Neural progenitor cell (in vitro differentiated cells): ENCODE data around the gene COL4A2. TPM values are rescaled to one million over a fixed set of nuclear protein-coding genes. Genes with fewer than 3 reads are reported as not detected.

Experiments used
- DNase-seq: peaks from one replicate; pipeline ENCODE4 v3.0.0-alpha.2; 2016; ENCODE audit warnings: low spot score
- H2AFZ ChIP-seq: fragments of 200-600 bp; sonication (generic); replicated peaks from 2 replicates; pipeline ENCODE4 v1.6.1; 2016; ENCODE audit warnings: antibody characterized with exemption
- H3F3A ChIP-seq: fragments of 200-600 bp; sonication (generic); 2 replicates; pipeline ENCODE4 v1.6.1; 2016; ENCODE audit warnings: antibody characterized with exemption, low read depth
- H3K27ac ChIP-seq: fragments of 200-600 bp; sonication (generic); 2 replicates; pipeline ENCODE4 v1.5.1; 2016; ENCODE audit warnings: mild to moderate bottlenecking
- H3K27me3 ChIP-seq: fragments of 200-600 bp; sonication (generic); 2 replicates; pipeline ENCODE4 v1.6.1; 2016; ENCODE audit warnings: mild to moderate bottlenecking, moderate library complexity
- H3K36me3 ChIP-seq: fragments of 200-600 bp; sonication (generic); 2 replicates; pipeline ENCODE4 v1.5.1; 2016
- H3K4me1 ChIP-seq: fragments of 200-600 bp; sonication (generic); 2 replicates; pipeline ENCODE4 v1.6.1; 2016; ENCODE audit warnings: mixed run types
- H3K4me2 ChIP-seq: fragments of 200-600 bp; sonication (generic); 2 replicates; pipeline ENCODE4 v1.6.1; 2016
- H3K4me3 ChIP-seq: fragments of 200-600 bp; sonication (generic); 2 replicates; pipeline ENCODE4 v1.5.1; 2016
- H3K79me2 ChIP-seq: fragments of 200-600 bp; sonication (generic); 2 replicates; pipeline ENCODE4 v1.6.1; 2016; ENCODE audit warnings: low read depth
- H3K9ac ChIP-seq: fragments of 200-600 bp; sonication (generic); 2 replicates; pipeline ENCODE4 v1.6.1; 2016
- H3K9me3 ChIP-seq: fragments of 200-600 bp; sonication (generic); 2 replicates; pipeline ENCODE4 v1.5.1; 2016; ENCODE audit warnings: low read depth
- H4K20me1 ChIP-seq: fragments of 200-600 bp; sonication (generic); 2 replicates; pipeline ENCODE4 v1.6.1; 2016; ENCODE audit warnings: low read depth
- H3K27ac Mint-ChIP-seq: 3 replicates; pipeline ENCODE4 v1.8.0; 2021; ENCODE audit warnings: mixed read lengths
- H3K27me3 Mint-ChIP-seq: 2 replicates; pipeline ENCODE4 v1.8.0; 2022; ENCODE audit warnings: low read depth, mild to moderate bottlenecking, inconsistent platforms, moderate library complexity, mixed read lengths; ENCODE audit not compliant: insufficient read depth
- H3K36me3 Mint-ChIP-seq: 3 replicates; pipeline ENCODE4 v1.8.0; 2021; ENCODE audit warnings: mixed read lengths
- H3K4me1 Mint-ChIP-seq: 3 replicates; pipeline ENCODE4 v1.8.0; 2021; ENCODE audit warnings: mixed read lengths
- H3K4me3 Mint-ChIP-seq: 3 replicates; pipeline ENCODE4 v1.8.0; 2021; ENCODE audit warnings: mild to moderate bottlenecking, moderate library complexity, mixed read lengths
- H3K9me3 Mint-ChIP-seq: 3 replicates; pipeline ENCODE4 v1.8.0; 2020; ENCODE audit warnings: mixed read lengths
- CTCF ChIP-seq: fragments of 200-600 bp; sonication (generic); IDR thresholded peaks from 2 replicates; pipeline ENCODE4 v1.5.1; 2017; ENCODE audit warnings: antibody characterized with exemption, mild to moderate bottlenecking
- EZH2 ChIP-seq: fragments of 200-600 bp; sonication (generic); IDR thresholded peaks from 2 replicates; pipeline ENCODE4 v1.6.1; 2017; ENCODE audit warnings: antibody characterized with exemption, mild to moderate bottlenecking, moderate library complexity
- EZH2phosphoT487 ChIP-seq: fragments of 200-600 bp; sonication (generic); IDR thresholded peaks from 2 replicates; pipeline ENCODE4 v1.6.1; 2017; ENCODE audit warnings: antibody characterized with exemption
- total RNA-seq: library from RNA; depleted of rRNA; stranded (reverse); fragments of >200 nt; gene quantifications from 2 replicates; pipeline ENCODE4 v1.2.3, GENCODE V29; 2015; ENCODE audit warnings: low replicate concordance

The COL4A2 gene
- total RNA-seq, 1 donor from 2014 or later = 73.6 TPM

DNA sequence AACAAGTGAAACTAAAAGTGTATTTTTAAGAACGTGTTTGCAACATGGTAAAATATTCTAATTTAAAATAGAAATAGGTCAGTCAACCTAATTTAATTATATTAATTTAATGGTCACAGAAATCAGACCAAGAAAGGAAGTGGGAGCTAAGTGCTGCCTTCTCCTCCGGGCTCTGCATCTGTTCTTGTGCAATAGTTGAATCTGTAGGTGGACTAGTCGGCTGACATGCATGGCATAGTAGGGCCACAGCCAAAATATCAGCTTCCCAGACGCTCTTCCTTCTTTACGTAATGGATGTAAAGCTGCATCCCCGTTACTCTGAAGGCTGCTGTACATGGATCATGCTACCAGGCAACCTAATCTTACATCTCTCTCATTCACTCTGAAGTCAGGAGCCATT lies 47.4 kb upstream of the COL4A2 start:
- Histone ChIP-seq H3K4me2 (no peak overlapping the region), H3K9ac (no peak overlapping the region), H3K79me2 (peaks cover 16% of the 10 kb centered on the region), H2AFZ (no peak overlapping the region), H3K36me3 (no peaks in the 10 kb centered on the region), H3K27ac (no peak overlapping the region), H3K27me3 (no peaks in the 10 kb centered on the region), H4K20me1 (peaks cover 39% of the 10 kb centered on the region), H3F3A (peaks cover 17% of the 10 kb centered on the region), H3K4me1 (peaks cover 35% of the 10 kb centered on the region), H3K4me3 (no peak overlapping the region), H3K9me3 (no peaks in the 10 kb centered on the region)
- peaks cover 4% of the 10 kb centered on the region for H3K9me3 Mint-ChIP-seq
- no peak for DNase-seq
- no peak overlapping the region for H3K4me3 Mint-ChIP-seq
- H3K36me3 Mint-ChIP-seq = peaks cover 10% of the 10 kb centered on the region
- TF ChIP-seq CTCF (no peak), EZH2 (no peak), EZH2phosphoT487 (no peak)
- H3K27ac Mint-ChIP-seq = no peak overlapping the region
- H3K27me3 Mint-ChIP-seq = peaks cover 9% of the 10 kb centered on the region
- H3K4me1 Mint-ChIP-seq = peaks cover 38% of the 10 kb centered on the region

DNA sequence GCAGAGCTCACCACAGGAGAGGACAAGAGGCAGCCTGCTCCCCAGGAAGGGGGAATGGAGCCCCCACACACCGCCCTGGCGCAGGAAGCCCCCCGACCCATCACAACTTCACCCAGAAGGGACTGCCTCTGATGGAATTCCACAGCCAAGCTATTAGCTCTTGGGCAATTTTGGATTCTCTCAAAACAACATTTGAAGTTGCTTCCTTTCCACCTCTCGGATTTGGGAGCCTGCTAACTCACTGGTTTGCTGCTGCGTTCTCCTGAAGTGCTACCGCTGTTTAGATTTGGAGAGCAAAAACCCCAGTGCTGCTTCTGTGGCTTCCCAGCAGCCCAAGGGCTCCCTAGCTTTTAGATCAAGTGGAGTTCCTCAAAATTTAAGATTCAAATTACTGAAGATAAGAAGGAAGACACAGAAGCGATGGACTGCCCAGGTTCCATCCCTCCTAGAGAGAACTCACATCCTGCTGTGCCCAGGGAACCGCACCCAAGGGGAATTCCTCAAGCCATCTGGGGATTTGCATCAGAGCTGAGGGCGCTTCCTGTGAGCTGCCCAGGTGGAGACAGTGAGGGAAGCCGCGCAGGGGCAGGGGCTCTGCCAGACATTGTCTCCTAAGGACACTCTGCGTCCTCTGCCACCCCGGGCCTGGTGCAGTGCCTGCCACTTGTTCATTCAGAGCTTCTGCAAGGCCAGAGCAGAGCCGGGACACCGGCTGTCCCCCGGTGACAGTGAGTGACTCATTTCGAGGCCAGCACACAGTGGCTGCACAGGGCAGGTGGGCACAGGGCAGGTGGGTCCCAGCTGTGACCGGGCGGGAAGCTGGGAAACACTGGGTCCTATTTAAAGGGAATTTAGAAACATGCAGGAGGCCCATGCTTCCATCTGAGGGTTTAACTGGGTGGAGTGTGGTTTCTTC lies 45.7 kb upstream of the COL4A2 start:
- peaks cover 51% of the 10 kb centered on the region for H3K4me1 Mint-ChIP-seq
- peaks cover 16% of the 10 kb centered on the region for H3K79me2 ChIP-seq
- peaks cover 10% of the 10 kb centered on the region for H3K36me3 Mint-ChIP-seq
- H4K20me1 ChIP-seq = peaks cover 50% of the 10 kb centered on the region
- peaks cover 52% of the 10 kb centered on the region for H3K4me1 ChIP-seq
- no peaks in the 10 kb centered on the region for H3K27me3 ChIP-seq
- H2AFZ ChIP-seq = no peak overlapping the region
- H3K36me3 ChIP-seq = no peaks in the 10 kb centered on the region
- H3K27ac Mint-ChIP-seq = no peak overlapping the region
- H3K4me3 Mint-ChIP-seq = no peak overlapping the region
- TF ChIP-seq CTCF (no peak), EZH2 (no peak), EZH2phosphoT487 (no peak)
- peaks cover 32% of the 10 kb centered on the region for H3F3A ChIP-seq
- H3K9me3 ChIP-seq = no peaks in the 10 kb centered on the region
- peaks cover 11% of the 10 kb centered on the region for H3K27me3 Mint-ChIP-seq
- H3K27ac ChIP-seq = no peak overlapping the region
- peak overlapping the region; percentile 14 for H3K4me2 ChIP-seq
- H3K9ac ChIP-seq = no peak overlapping the region
- no peaks in the 10 kb centered on the region for H3K9me3 Mint-ChIP-seq
- no peak overlapping the region for H3K4me3 ChIP-seq
- peak; percentile 49 for DNase-seq

- H3K79me2 ChIP-seq = peaks cover 16% of the 10 kb centered on the region
- peaks cover 59% of the 10 kb centered on the region for H3K4me1 ChIP-seq
- H2AFZ ChIP-seq = no peak overlapping the region
- no peak overlapping the region for H3K4me3 ChIP-seq
- Mint-ChIP-seq H3K36me3 (peaks cover 8% of the 10 kb centered on the region), H3K9me3 (no peaks in the 10 kb centered on the region), H3K4me3 (no peak overlapping the region), H3K4me1 (peaks cover 57% of the 10 kb centered on the region), H3K27ac (peak overlapping the region; percentile 11), H3K27me3 (peaks cover 11% of the 10 kb centered on the region)
- no peaks in the 10 kb centered on the region for H3K27me3 ChIP-seq
- H3K27ac ChIP-seq = no peak overlapping the region
- no peak for DNase-seq
- no peaks in the 10 kb centered on the region for H3K36me3 ChIP-seq
- TF ChIP-seq EZH2 = no peak
- no peak for TF ChIP-seq EZH2phosphoT487
- no peak for TF ChIP-seq CTCF
- no peaks in the 10 kb centered on the region for H3K9me3 ChIP-seq
- peak overlapping the region; percentile 24 for H3K4me2 ChIP-seq
- H4K20me1 ChIP-seq = peaks cover 56% of the 10 kb centered on the region
- H3K9ac ChIP-seq = no peak overlapping the region
- H3F3A ChIP-seq = peaks cover 39% of the 10 kb centered on the region
Observed at GRCh38 chr13:110262082-110262436, 45.0 kb upstream of the COL4A2 start.
